ENCODE results near the gene CFTR.
A peak's percentile ranks its signal among the peaks of the same experiment; 100 is the strongest.

Gene CFTR

GRCh38 chr7:117656806-117657205 is 177.0 kb downstream of the CFTR start:
- H3K4me1 ChIP-seq (ENCODE audit: control insufficient read depth, insufficient read depth, low read length) = no peaks in the 10 kb centered on the region
- ChIA-PET CTCF (interaction anchor here (1.2 kb wide), 1 partner anchor 18 kb away, joined by 3 read pairs; no protein-coding TSS in a partner anchor), POLR2A (no interaction called here)
- no peaks in the 10 kb centered on the region for H3K9me3 ChIP-seq (ENCODE audit: control insufficient read depth, insufficient read depth, low read depth, low read length)
- TF ChIP-seq ZNF311 (tag by site-specific recombination; IDR thresholded peaks at IDR 0.05; ENCODE audit: borderline replicate concordance) = no peak
- TF ChIP-seq ZFP37 (tag by site-specific recombination; IDR thresholded peaks at IDR 0.05) = no peak
- no peak for TF ChIP-seq KLF10 (tag by site-specific recombination; IDR thresholded peaks at IDR 0.05)
- no peak overlapping the region for H3K4me3 ChIP-seq (ENCODE audit: low read depth, low read length)
- H3K36me3 ChIP-seq (ENCODE audit: control insufficient read depth in 2 of 2, insufficient read depth in 1 of 2, low read length in 2 of 2) = no peaks in the 10 kb centered on the region
- H3K27ac ChIP-seq (ENCODE audit: extremely low read depth, low read depth, low read length) = no peak overlapping the region

GRCh38 chr7:117659531-117660011 is 179.7 kb downstream of the CFTR start:
- H3K9me3 ChIP-seq (ENCODE audit: control insufficient read depth, insufficient read depth, low read depth, low read length) = no peaks in the 10 kb centered on the region
- no peaks in the 10 kb centered on the region for H3K36me3 ChIP-seq (ENCODE audit: control insufficient read depth in 2 of 2, insufficient read depth in 1 of 2, low read length in 2 of 2)
- H3K4me3 ChIP-seq (ENCODE audit: low read depth, low read length) = no peak overlapping the region
- no peak overlapping the region for H3K27ac ChIP-seq (ENCODE audit: extremely low read depth, low read depth, low read length)
- POLR2A ChIA-PET = no interaction called here
- no peaks in the 10 kb centered on the region for H3K4me1 ChIP-seq (ENCODE audit: control insufficient read depth, insufficient read depth, low read length)
- TF ChIP-seq ZNF132 (tag by site-specific recombination; IDR thresholded peaks at IDR 0.05; ENCODE audit: borderline replicate concordance) (no peak), YY2 (tag by site-specific recombination; IDR thresholded peaks at IDR 0.05) (no peak), SP7 (tag by site-specific recombination; IDR thresholded peaks at IDR 0.05) (no peak), SCRT2 (tag by site-specific recombination; IDR thresholded peaks at IDR 0.05) (no peak), KLF8 (tag by site-specific recombination; IDR thresholded peaks at IDR 0.05) (no peak), HIC1 (tag by site-specific recombination; IDR thresholded peaks at IDR 0.05) (no peak), ZFP69B (tag by site-specific recombination; IDR thresholded peaks at IDR 0.05) (no peak), ZXDB (tag by site-specific recombination; IDR thresholded peaks at IDR 0.05) (no peak), ZNF37A (tag by site-specific recombination; IDR thresholded peaks at IDR 0.05) (no peak)
- CTCF ChIA-PET = interaction anchor here (0.6 to 0.7 kb wide), 2 partner anchors 201 to 1836 kb away, joined by 3 to 5 read pairs; no protein-coding TSS in a partner anchor

- TF ChIP-seq ZFP41 (tag by site-specific recombination; IDR thresholded peaks at IDR 0.05; ENCODE audit: borderline replicate concordance) (no peak), ZNF560 (tag by site-specific recombination; IDR thresholded peaks at IDR 0.05; ENCODE audit: borderline replicate concordance) (no peak), ZNF555 (tag by site-specific recombination; conservative IDR thresholded peaks at IDR 0.05) (no peak), ZNF19 (tag by site-specific recombination; IDR thresholded peaks at IDR 0.05; ENCODE audit: low read depth) (no peak)
- H3K9me3 ChIP-seq (ENCODE audit: control insufficient read depth, insufficient read depth, low read depth, low read length) = no peaks in the 10 kb centered on the region
- ChIA-PET CTCF (interaction anchor here (0.6 kb wide), 1 partner anchor 339 kb away, joined by 3 read pairs; the partner anchor contains the start of gene WNT2), POLR2A (no interaction called here)
- H3K4me1 ChIP-seq (ENCODE audit: control insufficient read depth, insufficient read depth, low read length) = no peaks in the 10 kb centered on the region
- H3K36me3 ChIP-seq (ENCODE audit: control insufficient read depth in 2 of 2, insufficient read depth in 1 of 2, low read length in 2 of 2) = no peaks in the 10 kb centered on the region
- H3K4me3 ChIP-seq (ENCODE audit: low read depth, low read length) = no peak overlapping the region
- H3K27ac ChIP-seq (ENCODE audit: extremely low read depth, low read depth, low read length) = no peak overlapping the region
Measured at GRCh38 chr7:117661328-117661727, 181.5 kb downstream of the CFTR start.

- Histone ChIP-seq H3K4me1 (ENCODE audit: control insufficient read depth, insufficient read depth, low read length) (no peaks in the 10 kb centered on the region), H3K27ac (ENCODE audit: extremely low read depth, low read depth, low read length) (no peak overlapping the region), H3K9me3 (ENCODE audit: control insufficient read depth, insufficient read depth, low read depth, low read length) (no peaks in the 10 kb centered on the region), H3K36me3 (ENCODE audit: control insufficient read depth in 2 of 2, insufficient read depth in 1 of 2, low read length in 2 of 2) (no peaks in the 10 kb centered on the region), H3K4me3 (ENCODE audit: low read depth, low read length) (no peak overlapping the region)
- TF ChIP-seq ATF2 (tag by site-specific recombination; IDR thresholded peaks at IDR 0.05; ENCODE audit: low read depth) (peak; percentile 56), AEBP2 (tag by site-specific recombination; IDR thresholded peaks at IDR 0.05; ENCODE audit: borderline replicate concordance) (no peak), ZNF169 (tag by site-specific recombination; IDR thresholded peaks at IDR 0.05) (no peak), ZNF571 (tag by site-specific recombination; IDR thresholded peaks at IDR 0.05) (no peak), GLI4 (tag by site-specific recombination; IDR thresholded peaks at IDR 0.05) (no peak), ZBTB21 (tag by site-specific recombination; IDR thresholded peaks at IDR 0.05) (0 out of 2 replicates have a peak, but pooled peaks have one; percentile 16)
- ChIA-PET POLR2A (no interaction called here), CTCF (interaction anchor here (0.7 kb wide), 1 partner anchor 278 kb away, joined by 3 read pairs; no protein-coding TSS in a partner anchor)
Measured at GRCh38 chr7:117664047-117664446, 184.2 kb downstream of the CFTR start.
